IMR-90 (cell line): ENCODE results near the gene ADRA2B.

Source experiments
- SMC3 ChIP-seq: fragments of 150-350 bp; IDR thresholded peaks from 2 replicates; pipeline ENCODE4 v1.6.1; 2016; ENCODE audit warnings: low read depth, mild to moderate bottlenecking, antibody characterized with exemption, low read length, moderate library complexity
- TF ChIP-seq, protein P1 (sequence below): conservative IDR thresholded peaks from 2 replicates; pipeline ENCODE4 v1.5.1; 2012; ENCODE audit warnings: mild to moderate bottlenecking, low read depth, low read length, improper control_type of control experiment

DNA sequence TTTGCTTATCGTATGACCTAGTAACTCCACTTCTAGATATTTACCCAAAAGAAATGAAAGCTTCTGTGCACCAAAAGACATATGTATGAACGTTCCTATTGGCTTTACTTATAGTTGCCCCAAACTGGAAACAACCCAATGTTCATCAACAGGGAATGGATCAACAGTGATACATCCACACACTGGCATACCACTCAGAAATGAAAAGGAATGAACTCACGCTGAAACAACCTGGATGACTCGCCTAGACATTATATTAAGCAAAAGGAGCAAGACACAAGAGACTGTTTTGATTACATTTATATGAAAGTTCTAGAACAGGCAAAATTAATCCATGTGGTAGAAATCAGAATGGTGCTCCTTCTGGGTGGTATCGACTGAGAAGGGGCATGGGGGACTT is 18.9 kb downstream of the ADRA2B start:
- TF ChIP-seq, protein P1, sequence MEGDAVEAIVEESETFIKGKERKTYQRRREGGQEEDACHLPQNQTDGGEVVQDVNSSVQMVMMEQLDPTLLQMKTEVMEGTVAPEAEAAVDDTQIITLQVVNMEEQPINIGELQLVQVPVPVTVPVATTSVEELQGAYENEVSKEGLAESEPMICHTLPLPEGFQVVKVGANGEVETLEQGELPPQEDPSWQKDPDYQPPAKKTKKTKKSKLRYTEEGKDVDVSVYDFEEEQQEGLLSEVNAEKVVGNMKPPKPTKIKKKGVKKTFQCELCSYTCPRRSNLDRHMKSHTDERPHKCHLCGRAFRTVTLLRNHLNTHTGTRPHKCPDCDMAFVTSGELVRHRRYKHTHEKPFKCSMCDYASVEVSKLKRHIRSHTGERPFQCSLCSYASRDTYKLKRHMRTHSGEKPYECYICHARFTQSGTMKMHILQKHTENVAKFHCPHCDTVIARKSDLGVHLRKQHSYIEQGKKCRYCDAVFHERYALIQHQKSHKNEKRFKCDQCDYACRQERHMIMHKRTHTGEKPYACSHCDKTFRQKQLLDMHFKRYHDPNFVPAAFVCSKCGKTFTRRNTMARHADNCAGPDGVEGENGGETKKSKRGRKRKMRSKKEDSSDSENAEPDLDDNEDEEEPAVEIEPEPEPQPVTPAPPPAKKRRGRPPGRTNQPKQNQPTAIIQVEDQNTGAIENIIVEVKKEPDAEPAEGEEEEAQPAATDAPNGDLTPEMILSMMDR: no peak
- TF ChIP-seq SMC3: no peak
